GM19463 (cell line): ENCODE data around the gene SPTBN1.
A peak's percentile ranks its signal among the peaks of the same experiment; 100 is the strongest.

Source experiments
- ATAC-seq: cut with Tn5 transposase; IDR thresholded peaks from one replicate; pipeline ENCODE4 v1.9.1; 2021; ENCODE audit warnings: mild to moderate bottlenecking, moderate library complexity; ENCODE audit not compliant: unreplicated experiment

The SPTBN1 gene

GRCh38 chr2:54549917-54550518 is 93.9 kb downstream of the SPTBN1 start:
- ATAC-seq, result no peak

DNA sequence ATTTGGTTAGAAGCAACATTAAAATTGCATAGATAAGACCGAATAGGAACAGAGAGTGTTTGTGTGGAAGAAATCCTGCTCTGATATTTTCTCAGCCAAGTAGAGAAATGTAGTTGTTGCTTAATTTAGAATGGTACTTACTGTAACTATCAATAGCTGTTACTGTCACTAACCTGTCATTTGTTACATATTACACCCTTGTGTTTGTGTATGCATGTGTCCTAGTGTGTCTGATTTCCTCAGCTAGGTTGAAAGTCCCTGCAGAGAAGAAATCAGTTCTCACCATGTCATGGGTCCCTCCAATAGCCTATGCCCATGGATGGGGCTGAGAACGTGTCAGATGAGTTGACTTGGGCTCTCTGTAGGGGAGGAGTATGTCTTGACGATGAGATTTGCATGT is 94.4 kb downstream of the SPTBN1 start:
- ATAC-seq, result no peak

DNA sequence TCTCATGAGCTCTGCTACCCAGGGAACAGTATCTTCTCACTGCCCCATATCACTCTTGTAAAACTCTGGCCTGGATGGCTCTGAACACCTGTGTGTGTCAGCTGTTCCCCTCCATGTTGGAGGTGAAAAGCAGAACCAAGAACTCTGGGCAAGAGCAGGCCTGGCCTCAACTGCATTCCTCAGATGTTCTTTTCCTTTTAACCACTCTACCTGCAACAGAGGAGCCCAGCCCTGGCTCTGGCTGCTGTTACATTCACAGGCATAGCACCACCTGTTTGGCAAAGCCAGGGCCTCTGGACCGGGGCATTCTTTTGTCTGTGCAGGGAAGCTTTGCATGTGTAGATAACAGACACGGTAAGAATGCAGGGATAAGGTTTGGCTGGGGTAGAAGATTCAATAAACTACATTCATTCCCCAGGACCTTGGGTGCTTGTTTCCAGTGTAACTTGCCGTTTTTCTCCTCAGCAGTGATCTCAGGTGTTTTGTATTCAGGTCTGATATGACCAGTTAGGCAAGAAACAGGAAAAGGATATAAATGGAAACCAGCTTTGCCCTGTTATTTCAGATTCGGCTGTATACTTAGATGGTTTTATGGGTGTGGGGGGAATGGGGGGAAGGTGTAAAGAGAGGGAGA is 95.1 kb downstream of the SPTBN1 start:
- ATAC-seq, result peak; percentile 38

GRCh38 chr2:54553075-54553474 is 96.9 kb downstream of the SPTBN1 start:
- no peak for ATAC-seq

GRCh38 chr2:54553775-54554174 is 97.6 kb downstream of the SPTBN1 start:
- ATAC-seq, result no peak

DNA sequence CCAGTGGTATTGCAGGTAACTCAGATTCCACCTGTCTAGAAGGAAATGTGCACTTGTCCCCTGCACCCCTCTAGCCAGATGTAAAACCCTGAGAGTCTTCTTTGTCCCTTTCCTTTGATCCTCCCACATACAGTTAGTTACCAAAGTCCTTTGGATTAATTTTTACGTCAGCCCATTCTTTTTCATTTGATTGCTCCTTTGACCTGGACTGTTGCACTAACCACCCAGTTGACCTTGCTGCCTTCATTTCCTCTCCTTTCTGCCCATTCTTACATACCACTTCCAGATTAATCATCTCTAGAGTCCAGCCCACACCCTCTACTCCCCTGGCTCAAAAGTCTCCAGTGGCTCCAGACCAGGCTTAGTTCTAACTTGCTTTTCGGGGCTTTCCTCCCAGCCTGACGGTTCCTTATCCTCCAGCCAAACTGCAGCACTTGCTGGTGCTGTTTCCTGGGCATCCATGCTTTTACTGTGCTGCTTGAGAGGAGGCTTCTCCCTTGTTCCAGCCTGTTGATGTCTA is 99.3 kb downstream of the SPTBN1 start:
- ATAC-seq, result peak; percentile 27

GRCh38 chr2:54556621-54557121 is 100.5 kb downstream of the SPTBN1 start:
- ATAC-seq, result no peak

- no peak for ATAC-seq
Measured at GRCh38 chr2:54557211-54557600, 101.1 kb downstream of the SPTBN1 start.

GRCh38 chr2:54557601-54558187 is 101.6 kb downstream of the SPTBN1 start:
- peak; percentile 39 for ATAC-seq

DNA sequence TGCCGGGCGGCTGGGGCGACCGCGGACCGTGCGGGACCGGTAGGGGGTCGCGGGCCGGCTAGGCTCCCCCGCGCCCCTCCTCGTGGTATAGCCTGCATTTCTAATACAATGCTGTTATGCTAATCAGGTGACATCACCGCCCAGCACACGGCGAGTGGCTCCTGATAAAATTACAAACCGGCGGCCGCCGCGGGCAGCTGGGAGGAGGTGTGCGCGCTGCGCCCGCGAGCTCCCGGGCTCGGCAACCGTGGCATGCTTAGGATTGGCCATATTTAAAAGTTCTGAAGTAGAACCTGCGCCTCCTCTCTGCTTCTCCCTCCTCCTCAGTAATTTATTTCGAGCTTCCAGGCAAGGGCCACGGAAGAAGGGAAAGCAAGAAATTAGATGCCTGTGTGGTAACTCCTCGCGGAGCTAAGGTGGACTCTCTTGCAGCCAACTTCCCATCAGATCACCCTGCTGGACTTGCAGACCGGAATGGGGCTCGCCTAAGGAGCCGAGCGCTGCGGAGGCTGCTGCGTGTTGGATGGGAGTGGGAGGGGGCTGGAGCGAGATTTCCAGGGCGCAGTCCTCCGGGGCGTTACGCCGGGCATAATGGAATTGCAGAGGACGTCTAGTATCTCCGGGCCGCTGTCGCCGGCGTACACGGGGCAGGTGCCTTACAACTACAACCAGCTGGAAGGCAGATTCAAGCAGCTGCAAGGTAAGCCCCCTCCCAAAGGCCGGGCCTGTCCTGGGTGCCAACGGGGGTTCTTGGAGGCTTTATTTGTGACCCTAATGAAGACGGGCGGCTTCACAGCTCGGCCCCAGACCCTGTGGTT is 102.3 kb downstream of the SPTBN1 start:
- ATAC-seq, result peak; percentile 42

DNA sequence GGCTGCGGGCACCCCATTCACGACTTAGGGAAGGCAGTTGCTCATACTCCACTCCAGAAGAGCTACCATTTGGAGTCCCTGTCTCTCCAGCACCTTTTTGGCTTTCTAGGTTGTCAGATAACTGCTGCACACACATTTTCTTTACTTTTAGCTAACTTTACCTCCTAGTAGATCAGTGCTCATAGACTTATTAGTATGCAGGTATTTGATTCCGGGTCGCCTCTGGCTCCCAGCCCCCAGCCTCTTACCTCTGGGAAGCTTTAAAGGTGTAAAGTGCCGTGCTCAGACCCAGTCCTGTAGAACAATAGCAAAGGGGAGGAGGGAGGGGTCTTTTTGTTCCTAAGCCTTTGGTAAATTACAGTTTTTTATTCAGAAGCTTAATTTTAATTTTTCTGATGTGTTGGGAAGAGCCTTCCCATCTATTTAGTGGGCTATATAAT is 102.9 kb downstream of the SPTBN1 start:
- no peak for ATAC-seq

DNA sequence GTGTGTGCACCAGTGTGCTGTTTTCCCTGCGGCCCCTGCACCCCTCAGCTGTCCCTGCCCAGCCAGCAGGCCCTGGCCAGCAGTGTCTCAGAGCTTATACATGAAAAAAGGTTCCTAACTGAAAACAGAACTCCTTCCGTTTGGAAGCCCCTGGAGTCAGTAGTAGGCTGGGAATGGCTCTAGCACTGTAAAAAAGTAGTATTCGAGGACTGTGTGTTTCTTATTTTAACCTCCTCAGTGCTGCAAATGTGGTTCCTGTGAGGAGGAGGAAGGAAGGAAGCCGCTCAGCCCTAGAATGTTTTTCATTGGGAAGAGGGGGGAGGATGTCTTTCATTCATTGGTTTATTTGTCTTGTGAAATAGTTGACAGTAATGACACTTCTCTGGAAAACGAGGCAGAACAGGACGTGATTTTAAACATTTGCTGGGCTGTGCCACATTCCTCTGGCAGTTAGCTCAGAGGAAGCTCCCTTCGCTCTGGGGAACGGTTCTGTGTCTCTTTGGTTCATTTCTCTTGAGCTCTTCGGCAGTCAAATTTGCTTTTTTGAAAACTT is 103.5 kb downstream of the SPTBN1 start:
- ATAC-seq, result no peak

DNA sequence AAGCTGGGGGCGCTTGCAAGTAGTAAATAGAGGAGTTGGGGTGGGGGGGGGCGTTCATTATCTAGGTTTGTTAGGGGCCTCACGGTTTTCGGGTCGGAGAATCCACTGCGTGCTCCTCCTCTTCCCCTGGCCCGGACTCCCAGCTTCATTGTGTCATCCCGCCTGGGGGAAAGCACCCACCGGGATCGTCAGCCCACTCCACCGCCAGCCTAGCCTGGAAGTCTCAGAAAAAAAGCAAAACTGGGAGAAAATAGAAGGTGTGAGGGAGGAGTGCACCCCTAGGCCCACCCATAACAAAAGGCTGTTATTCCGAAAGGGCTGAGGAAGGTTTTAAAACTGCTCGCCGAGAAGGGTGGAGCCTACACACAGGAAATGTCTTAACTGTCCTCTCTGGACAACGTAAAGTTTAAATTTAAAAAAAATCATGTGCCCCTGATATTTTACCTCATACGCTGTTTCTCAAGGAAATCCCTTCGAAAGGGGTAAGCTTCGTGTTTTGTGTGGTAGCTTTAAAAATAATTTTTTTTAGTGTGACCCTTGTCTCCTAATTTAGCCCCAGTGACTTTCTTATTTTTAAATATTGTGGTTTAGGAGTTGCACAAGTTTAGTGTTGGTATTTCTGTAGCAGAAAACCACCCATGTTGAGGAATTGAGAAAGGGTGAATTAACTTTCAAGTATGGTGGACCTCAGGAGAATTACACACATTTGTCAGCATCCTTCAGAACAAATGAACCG is 104.2 kb downstream of the SPTBN1 start:
- ATAC-seq, result peak; percentile 32

GRCh38 chr2:54561010-54561409 is 104.9 kb downstream of the SPTBN1 start:
- ATAC-seq, result no peak

- ATAC-seq, result no peak
Measured at GRCh38 chr2:54564439-54564838, 108.3 kb downstream of the SPTBN1 start.

- no peak for ATAC-seq
Measured at GRCh38 chr2:54565551-54565950, 109.4 kb downstream of the SPTBN1 start.

DNA sequence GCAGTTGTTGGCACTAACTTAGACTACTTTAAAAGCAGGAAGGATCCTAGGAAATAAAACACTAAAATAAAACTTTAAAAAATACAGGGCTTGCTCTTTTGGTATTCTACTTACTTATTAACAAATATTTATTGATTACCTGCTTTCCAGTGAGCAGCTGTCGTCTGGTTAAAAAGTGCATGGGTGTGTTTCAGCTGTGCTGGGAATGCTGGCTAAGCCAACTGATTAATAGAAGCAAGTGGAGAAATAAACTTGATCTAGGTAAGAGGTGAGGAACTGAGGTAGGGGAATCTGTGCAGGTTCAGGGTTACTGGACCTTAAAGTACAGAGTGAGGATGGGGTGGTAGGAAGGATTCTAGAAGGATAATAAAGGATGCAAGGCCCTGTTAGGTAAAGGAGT is 110.8 kb downstream of the SPTBN1 start:
- no peak for ATAC-seq

DNA sequence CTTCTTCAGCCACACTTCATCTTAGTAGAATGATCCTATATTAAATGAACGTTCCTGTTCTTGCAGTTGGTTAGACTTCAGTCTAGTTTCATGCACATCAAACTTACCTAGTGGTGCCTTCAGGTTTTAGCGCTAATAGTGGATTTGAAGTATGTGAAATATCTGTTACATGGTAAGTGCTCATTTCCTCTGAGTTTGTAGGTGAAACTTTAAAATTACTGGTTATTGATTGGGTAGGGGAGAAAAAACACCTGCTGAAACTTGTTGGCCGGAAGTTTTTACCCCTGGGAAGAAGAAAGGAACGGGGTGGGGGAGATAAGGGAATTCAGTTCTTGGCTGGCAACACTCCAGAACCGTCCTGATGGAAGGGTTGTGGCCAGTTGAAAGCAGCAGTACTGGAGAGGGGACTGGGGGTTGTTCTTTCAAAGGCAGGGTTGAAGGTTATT is 112.8 kb downstream of the SPTBN1 start:
- ATAC-seq, result no peak

- no peak for ATAC-seq
Measured at GRCh38 chr2:54569745-54570301, 113.7 kb downstream of the SPTBN1 start.

GRCh38 chr2:54570321-54570855 is 114.3 kb downstream of the SPTBN1 start:
- no peak for ATAC-seq
